ENCODE results near the gene ADGRE2.

DNA sequence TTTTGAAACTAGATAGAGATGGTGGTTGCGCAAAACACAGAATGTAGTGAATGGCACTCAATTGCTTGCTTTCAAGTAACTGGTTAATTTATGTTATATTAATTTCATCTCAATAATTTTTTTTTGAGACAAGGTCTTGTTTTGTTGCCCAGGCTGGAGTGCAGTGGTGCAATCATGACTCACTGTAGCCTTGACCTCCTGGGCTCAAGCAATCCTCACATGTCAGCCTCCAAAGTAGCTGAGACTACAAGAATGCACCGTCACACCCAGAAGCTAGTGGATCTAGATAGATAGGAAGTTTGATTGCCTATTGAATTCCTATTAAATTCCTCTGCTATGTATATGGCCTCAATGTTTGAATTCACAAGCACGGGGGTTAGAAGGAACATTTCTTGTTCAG lies 26.4 kb upstream of the ADGRE2 start:
- TF ChIP-seq EZH2 (IDR thresholded peaks at IDR 0.05), result no peak
- TF ChIP-seq POLR2AphosphoS5 (IDR thresholded peaks at IDR 0.05; ENCODE audit: borderline replicate concordance, low read depth, low read length), result no peak
- no peak for TF ChIP-seq FOXP2 (optimal IDR thresholded peaks at IDR 0.05; ENCODE audit: control extremely low read depth, extremely low read length, insufficient read depth)

Data from SK-N-MC (cell line).